ENCODE data around the gene KCNK18. TPM values are rescaled to one million over a fixed set of nuclear protein-coding genes. Genes with fewer than 3 reads are reported as not detected.
A peak's percentile ranks its signal among the peaks of the same experiment; 100 is the strongest.

Gene KCNK18
- polyA plus RNA-seq, 4 donors, result not detected

GRCh38 chr10:117163061-117163953 lies 34.0 kb upstream of the KCNK18 start:
- Histone ChIP-seq H3K4me1 (ENCODE audit: control insufficient read depth in 3 of 3, insufficient read depth in 2 of 3, low read depth in 1 of 3, low read length in 2 of 3) (peaks cover 0 to 21% (median 0%) of the 10 kb centered on the region in 3 donors), H3K36me3 (ENCODE audit: control insufficient read depth in 3 of 3, insufficient read depth in 2 of 3, low read depth in 1 of 3, low read length in 3 of 3) (no peaks in the 10 kb centered on the region), H3K27me3 (ENCODE audit: control insufficient read depth in 3 of 3, insufficient read depth in 3 of 3, low read length in 3 of 3) (peaks cover 18 to 97% (median 56%) of the 10 kb centered on the region in 3 donors), H3K9me3 (ENCODE audit: control insufficient read depth in 2 of 2, insufficient read depth in 1 of 2, low read depth in 1 of 2, low read length in 1 of 2) (peaks cover 0 to 3% of the 10 kb centered on the region in 2 donors), H3K27ac (ENCODE audit: low read depth in 1 of 3, low read length in 2 of 3) (no peak overlapping the region), H3K4me3 (ENCODE audit: low read depth in 1 of 3, low read length in 3 of 3) (no peak overlapping the region)
- peak in 1 of 2 donors; percentile 35 for DNase-seq
- FAIRE-seq, result no peak
- 1 to 6% (median 3%) methylated on average over 59 to 82 of the region's 82 CpGs for WGBS, 3 donors

DNA sequence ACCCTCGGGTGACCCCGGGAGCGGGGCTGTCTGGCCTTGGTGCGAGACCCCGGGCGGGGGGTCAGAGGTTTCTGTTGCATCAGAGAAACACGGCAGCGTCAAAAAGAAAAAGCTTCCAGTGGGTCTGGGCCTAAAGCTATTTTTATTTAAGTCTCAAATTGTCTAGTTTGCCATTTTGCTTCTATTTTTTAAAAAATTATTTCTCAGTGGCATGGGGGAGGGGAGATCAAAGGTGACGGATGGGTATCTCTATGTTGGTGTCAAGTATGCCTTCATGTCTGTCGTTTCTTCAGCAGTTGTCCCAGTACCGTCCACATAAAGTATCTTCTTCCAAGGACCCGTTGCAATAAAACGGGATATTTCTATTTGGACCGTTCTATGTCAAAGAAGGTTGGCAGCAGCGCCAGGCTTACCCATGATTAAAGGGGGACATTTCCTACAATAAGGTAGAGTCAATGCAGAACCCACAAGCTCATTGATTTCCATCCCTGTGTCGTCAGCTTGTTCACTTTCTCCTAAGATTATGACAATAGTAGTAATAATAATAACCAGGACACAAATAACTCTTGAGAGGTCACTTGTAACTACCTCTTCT lies 33.2 kb upstream of the KCNK18 start:
- Histone ChIP-seq H3K4me1 (ENCODE audit: control insufficient read depth in 3 of 3, insufficient read depth in 2 of 3, low read depth in 1 of 3, low read length in 2 of 3) (peaks cover 0 to 21% (median 0%) of the 10 kb centered on the region in 3 donors), H3K36me3 (ENCODE audit: control insufficient read depth in 3 of 3, insufficient read depth in 2 of 3, low read depth in 1 of 3, low read length in 3 of 3) (no peaks in the 10 kb centered on the region)
- FAIRE-seq, result no peak

GRCh38 chr10:117164592-117165537 lies 32.4 kb upstream of the KCNK18 start:
- peaks cover 19 to 98% (median 57%) of the 10 kb centered on the region in 3 donors for H3K27me3 ChIP-seq (ENCODE audit: control insufficient read depth in 3 of 3, insufficient read depth in 3 of 3, low read length in 3 of 3)
- no peak overlapping the region for H3K27ac ChIP-seq (ENCODE audit: low read depth in 1 of 3, low read length in 2 of 3)
- H3K9me3 ChIP-seq (ENCODE audit: control insufficient read depth in 2 of 2, insufficient read depth in 1 of 2, low read depth in 1 of 2, low read length in 1 of 2), result peaks cover 0 to 3% of the 10 kb centered on the region in 2 donors
- peaks cover 0 to 21% (median 0%) of the 10 kb centered on the region in 3 donors for H3K4me1 ChIP-seq (ENCODE audit: control insufficient read depth in 3 of 3, insufficient read depth in 2 of 3, low read depth in 1 of 3, low read length in 2 of 3)
- no peak overlapping the region for H3K4me3 ChIP-seq (ENCODE audit: low read depth in 1 of 3, low read length in 3 of 3)
- FAIRE-seq (no peak), DNase-seq (peak in 1 of 2 donors; percentile 24)
- WGBS, 3 donors, result 3 to 5% (median 4%) methylated on average over 32 of the region's 32 CpGs
- no peaks in the 10 kb centered on the region for H3K36me3 ChIP-seq (ENCODE audit: control insufficient read depth in 3 of 3, insufficient read depth in 2 of 3, low read depth in 1 of 3, low read length in 3 of 3)

More for the DNA sequence above, 33.2 kb upstream of the KCNK18 start:
- 9 to 13% (median 13%) methylated on average over 16 of the region's 16 CpGs for WGBS, 3 donors
- DNase-seq, result peak in 1 of 2 donors; percentile 22
- Histone ChIP-seq H3K4me3 (ENCODE audit: low read depth in 1 of 3, low read length in 3 of 3) (no peak overlapping the region), H3K27ac (ENCODE audit: low read depth in 1 of 3, low read length in 2 of 3) (no peak overlapping the region), H3K27me3 (ENCODE audit: control insufficient read depth in 3 of 3, insufficient read depth in 3 of 3, low read length in 3 of 3) (peaks cover 19 to 98% (median 59%) of the 10 kb centered on the region in 3 donors), H3K9me3 (ENCODE audit: control insufficient read depth in 2 of 2, insufficient read depth in 1 of 2, low read depth in 1 of 2, low read length in 1 of 2) (peaks cover 0 to 3% of the 10 kb centered on the region in 2 donors)

DNA sequence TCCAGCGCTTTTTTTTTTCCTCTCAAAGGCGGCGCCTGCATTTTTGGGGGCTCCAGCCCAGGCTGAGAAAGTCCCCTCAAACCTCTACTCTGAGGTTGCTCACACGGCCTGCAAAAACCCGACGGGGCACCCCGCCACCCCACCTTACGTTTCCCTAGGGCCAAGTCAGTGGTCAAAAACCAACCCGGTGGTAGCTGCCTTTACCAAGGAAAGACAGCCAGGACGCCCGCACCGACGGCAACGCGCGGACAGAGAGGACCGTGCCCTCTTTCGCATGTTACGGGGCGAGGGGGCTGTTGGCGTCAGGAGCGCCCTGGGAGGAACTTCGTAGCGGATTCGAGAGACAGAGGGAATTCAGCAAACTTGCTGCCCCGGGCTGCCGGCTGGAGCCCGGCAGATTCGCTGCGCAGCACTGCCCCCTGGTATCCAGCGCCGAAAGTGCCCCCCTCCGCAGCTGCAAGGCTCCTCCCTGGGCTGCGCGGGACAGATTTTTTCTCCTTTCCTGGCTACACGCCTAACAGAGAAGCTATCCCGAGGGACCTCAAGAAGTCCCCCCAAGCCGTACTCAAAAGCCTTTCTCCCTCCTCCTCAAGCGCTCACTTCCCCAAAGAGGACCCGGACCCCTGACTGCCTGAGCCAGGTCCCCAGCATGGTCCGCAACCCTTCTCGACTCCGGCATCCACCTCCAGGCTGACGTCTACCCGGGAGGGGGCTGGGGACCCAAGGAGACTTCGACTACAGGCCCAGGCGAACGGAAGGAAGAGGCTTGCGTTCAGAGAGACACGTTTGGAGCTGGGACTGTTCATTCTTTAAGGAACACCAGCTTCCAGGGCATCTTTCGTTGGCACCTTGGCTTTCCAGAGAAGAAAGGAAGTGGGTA lies 31.5 kb upstream of the KCNK18 start:
- H3K27me3 ChIP-seq (ENCODE audit: control insufficient read depth in 3 of 3, insufficient read depth in 3 of 3, low read length in 3 of 3), result peaks cover 19 to 99% (median 58%) of the 10 kb centered on the region in 3 donors
- peak; percentile 14 to 65 for DNase-seq
- 2 to 4% (median 3%) methylated on average over 51 of the region's 51 CpGs for WGBS, 3 donors
- no peak overlapping the region for H3K27ac ChIP-seq (ENCODE audit: low read depth in 1 of 3, low read length in 2 of 3)
- H3K4me3 ChIP-seq (ENCODE audit: low read depth in 1 of 3, low read length in 3 of 3), result no peak overlapping the region
- no peaks in the 10 kb centered on the region for H3K36me3 ChIP-seq (ENCODE audit: control insufficient read depth in 3 of 3, insufficient read depth in 2 of 3, low read depth in 1 of 3, low read length in 3 of 3)
- FAIRE-seq, result no peak
- peaks cover 0 to 3% of the 10 kb centered on the region in 2 donors for H3K9me3 ChIP-seq (ENCODE audit: control insufficient read depth in 2 of 2, insufficient read depth in 1 of 2, low read depth in 1 of 2, low read length in 1 of 2)
- H3K4me1 ChIP-seq (ENCODE audit: control insufficient read depth in 3 of 3, insufficient read depth in 2 of 3, low read depth in 1 of 3, low read length in 2 of 3), result peaks cover 0 to 21% (median 0%) of the 10 kb centered on the region in 3 donors

DNA sequence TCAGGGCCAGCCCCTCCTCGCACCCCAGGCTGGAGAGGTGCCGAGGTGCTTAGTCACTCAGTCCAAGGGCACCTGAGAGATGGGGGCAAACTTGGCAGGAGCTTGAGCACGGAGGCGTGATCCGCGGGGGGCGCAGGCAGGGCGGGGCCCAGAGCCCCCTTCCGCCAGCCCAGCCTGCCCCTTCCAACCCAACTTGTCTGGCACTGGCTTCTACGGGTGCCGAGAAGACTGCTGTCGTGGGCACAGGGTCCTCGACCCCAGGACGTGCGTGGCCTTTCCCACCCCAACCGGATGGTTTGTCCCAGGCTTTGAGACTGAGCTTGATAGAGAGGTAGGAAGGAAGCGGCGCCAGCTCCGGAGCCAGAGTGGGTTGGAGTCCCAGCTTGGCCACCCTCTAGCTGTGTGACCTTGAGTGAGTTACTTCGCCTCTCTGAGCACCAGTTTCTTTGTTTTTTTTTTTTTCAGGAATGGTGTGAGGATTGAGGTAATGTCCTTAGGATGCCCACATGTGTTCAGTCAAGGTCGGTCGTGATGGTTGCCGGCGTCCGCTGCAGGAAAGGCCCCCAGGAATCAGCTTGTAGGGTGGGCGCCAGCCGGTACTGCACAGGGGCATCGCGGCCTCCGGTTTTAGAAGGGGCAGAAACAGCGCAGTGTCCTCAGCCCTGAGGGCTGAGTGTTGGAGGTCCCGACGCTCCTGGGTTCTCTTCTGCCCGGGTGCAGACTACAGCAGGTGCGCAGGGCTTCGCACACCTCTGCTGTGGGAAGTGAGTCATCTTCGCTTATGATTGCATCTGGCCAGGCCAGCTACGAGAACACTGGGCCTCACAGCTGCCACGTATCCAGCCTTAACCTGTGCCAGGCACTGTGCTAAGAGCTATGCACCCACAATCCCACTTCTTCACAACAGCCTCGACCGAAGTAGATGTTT lies 30.6 kb upstream of the KCNK18 start:
- DNase-seq (peak; percentile 14 to 50), FAIRE-seq (no peak)
- peaks cover 0 to 3% of the 10 kb centered on the region in 2 donors for H3K9me3 ChIP-seq (ENCODE audit: control insufficient read depth in 2 of 2, insufficient read depth in 1 of 2, low read depth in 1 of 2, low read length in 1 of 2)
- H3K27ac ChIP-seq (ENCODE audit: low read depth in 1 of 3, low read length in 2 of 3), result no peak overlapping the region
- WGBS, 3 donors, result 8 to 12% (median 11%) methylated on average over 41 of the region's 41 CpGs
- H3K27me3 ChIP-seq (ENCODE audit: control insufficient read depth in 3 of 3, insufficient read depth in 3 of 3, low read length in 3 of 3), result peaks cover 19 to 99% (median 54%) of the 10 kb centered on the region in 3 donors
- no peaks in the 10 kb centered on the region for H3K36me3 ChIP-seq (ENCODE audit: control insufficient read depth in 3 of 3, insufficient read depth in 2 of 3, low read depth in 1 of 3, low read length in 3 of 3)
- peaks cover 0 to 21% (median 0%) of the 10 kb centered on the region in 3 donors for H3K4me1 ChIP-seq (ENCODE audit: control insufficient read depth in 3 of 3, insufficient read depth in 2 of 3, low read depth in 1 of 3, low read length in 2 of 3)
- H3K4me3 ChIP-seq (ENCODE audit: low read depth in 1 of 3, low read length in 3 of 3), result no peak overlapping the region

DNA sequence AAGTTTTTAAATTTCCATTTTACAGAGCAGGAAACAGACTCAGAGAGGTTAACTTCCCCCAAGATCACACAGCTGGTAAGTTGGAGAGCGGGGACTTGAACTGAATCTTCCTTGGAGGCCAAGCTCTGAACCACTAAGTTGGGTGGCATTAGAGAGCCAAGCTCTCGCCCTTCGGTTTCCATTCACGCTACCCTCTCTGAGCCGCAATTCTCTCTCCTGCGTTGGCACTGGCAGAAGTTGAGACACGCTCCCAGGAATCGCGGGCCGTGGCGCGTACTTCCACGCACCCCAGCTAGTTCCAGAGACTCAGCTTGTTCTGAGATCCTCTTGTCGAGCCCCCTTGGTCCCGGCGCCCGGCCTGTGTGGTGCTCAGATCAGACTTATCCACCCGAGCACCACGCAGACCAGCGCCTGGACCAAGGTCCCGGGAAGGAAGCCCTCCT lies 29.9 kb upstream of the KCNK18 start:
- peaks cover 19 to 99% (median 53%) of the 10 kb centered on the region in 3 donors for H3K27me3 ChIP-seq (ENCODE audit: control insufficient read depth in 3 of 3, insufficient read depth in 3 of 3, low read length in 3 of 3)
- peaks cover 0 to 3% of the 10 kb centered on the region in 2 donors for H3K9me3 ChIP-seq (ENCODE audit: control insufficient read depth in 2 of 2, insufficient read depth in 1 of 2, low read depth in 1 of 2, low read length in 1 of 2)
- H3K36me3 ChIP-seq (ENCODE audit: control insufficient read depth in 3 of 3, insufficient read depth in 2 of 3, low read depth in 1 of 3, low read length in 3 of 3), result no peaks in the 10 kb centered on the region
- DNase-seq (no peak), FAIRE-seq (no peak)
- H3K4me1 ChIP-seq (ENCODE audit: control insufficient read depth in 3 of 3, insufficient read depth in 2 of 3, low read depth in 1 of 3, low read length in 2 of 3), result peaks cover 0 to 21% (median 0%) of the 10 kb centered on the region in 3 donors
- no peak overlapping the region for H3K27ac ChIP-seq (ENCODE audit: low read depth in 1 of 3, low read length in 2 of 3)
- 13 to 21% (median 14%) methylated on average over 21 of the region's 21 CpGs for WGBS, 3 donors
- H3K4me3 ChIP-seq (ENCODE audit: low read depth in 1 of 3, low read length in 3 of 3), result no peak overlapping the region
